GM18870 (cell line): Measurements from ENCODE around the gene NT5C3A.
A peak's percentile ranks its signal among the peaks of the same experiment; 100 is the strongest.
"Not testable (repeated sequence)": the region's sequence is repeated elsewhere in the genome, so short reads cannot be mapped to it uniquely, and the experiment has no call there.

Experiments used
- ATAC-seq: cut with Tn5 transposase; IDR thresholded peaks from one replicate; pipeline ENCODE4 v1.9.1; 2021; ENCODE audit warnings: moderate library complexity; ENCODE audit not compliant: unreplicated experiment

NT5C3A gene

GRCh38 chr7:33062023-33062781 is at the start of gene NT5C3A:
Gene NT5C3A, minus strand, starts transcription at chr7:33062776. Its CDS starts 71 bp downstream, at chr7:33062705.
- ATAC-seq, result peak; percentile 54

GRCh38 chr7:33111614-33112013 is 49.0 kb upstream of the NT5C3A start:
- no peak for ATAC-seq

- ATAC-seq, result no peak
These were observed 47.2 kb upstream of the NT5C3A start for GRCh38 chr7:33109758-33110238.

GRCh38 chr7:33109005-33109757 is 46.6 kb upstream of the NT5C3A start, which contains the start of gene RP9:
Gene RP9, minus strand, starts transcription at chr7:33109404. Its CDS starts 32 bp downstream, at chr7:33109372.
- peak; percentile 45 for ATAC-seq

GRCh38 chr7:33108554-33109004 is 46.0 kb upstream of the NT5C3A start:
- ATAC-seq, result peak; percentile 5

- ATAC-seq, result no peak
These were observed 44.8 kb upstream of the NT5C3A start for GRCh38 chr7:33107136-33108066.

- no peak for ATAC-seq
These were observed 39.3 kb upstream of the NT5C3A start for GRCh38 chr7:33101906-33102305.

- ATAC-seq, result no peak
These were observed 38.2 kb upstream of the NT5C3A start for GRCh38 chr7:33100770-33101169.

GRCh38 chr7:33099154-33099940 is 36.8 kb upstream of the NT5C3A start:
- no peak for ATAC-seq

- ATAC-seq, result not testable (repeated sequence)
These were observed 32.2 kb upstream of the NT5C3A start for GRCh38 chr7:33094745-33095275.

- no peak for ATAC-seq
These were observed 30.7 kb upstream of the NT5C3A start for GRCh38 chr7:33093266-33093665.

- no peak for ATAC-seq
These were observed 29.1 kb upstream of the NT5C3A start for GRCh38 chr7:33091641-33092191.

GRCh38 chr7:33091111-33091531 is 28.5 kb upstream of the NT5C3A start:
- no peak for ATAC-seq

- ATAC-seq, result no peak
These were observed 26.6 kb upstream of the NT5C3A start for GRCh38 chr7:33089142-33089541.

GRCh38 chr7:33087858-33088257 is 25.3 kb upstream of the NT5C3A start:
- no peak for ATAC-seq

GRCh38 chr7:33087356-33087755 is 24.8 kb upstream of the NT5C3A start:
- no peak for ATAC-seq

GRCh38 chr7:33079763-33080690 is 17.5 kb upstream of the NT5C3A start:
- ATAC-seq, result no peak

GRCh38 chr7:33079096-33079495 is 16.5 kb upstream of the NT5C3A start:
- ATAC-seq, result no peak
